GM19468 (cell line): ENCODE results near the gene SEC14L1.

Experiments
- ATAC-seq: cut with Tn5 transposase; IDR thresholded peaks from one replicate; pipeline ENCODE4 v1.9.1; 2021; ENCODE audit warnings: mild to moderate bottlenecking, moderate library complexity, moderate number of reproducible peaks; ENCODE audit not compliant: unreplicated experiment; ENCODE audit errors: extremely low read depth

The SEC14L1 gene

DNA sequence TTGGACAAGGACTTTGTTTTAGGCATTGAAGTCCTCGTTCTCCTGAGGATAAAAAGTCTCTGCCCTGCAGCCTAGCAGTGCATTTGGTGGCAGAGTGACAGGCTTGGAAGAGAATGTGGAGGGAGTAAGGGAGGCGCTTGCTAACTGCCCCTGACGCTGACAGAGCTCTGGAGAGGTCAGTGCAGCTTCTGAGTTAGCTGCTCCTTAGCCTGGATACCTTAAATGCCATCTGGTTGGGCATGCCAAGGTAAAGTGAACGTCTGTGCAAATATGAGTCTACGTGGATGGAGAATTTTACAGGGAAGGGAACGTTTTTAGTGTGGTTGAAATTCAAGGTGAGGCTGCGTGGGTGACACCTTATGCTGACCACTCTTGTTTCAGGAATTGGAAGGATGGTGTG lies 44.4 kb downstream of the SEC14L1 start:
- no peak for ATAC-seq

DNA sequence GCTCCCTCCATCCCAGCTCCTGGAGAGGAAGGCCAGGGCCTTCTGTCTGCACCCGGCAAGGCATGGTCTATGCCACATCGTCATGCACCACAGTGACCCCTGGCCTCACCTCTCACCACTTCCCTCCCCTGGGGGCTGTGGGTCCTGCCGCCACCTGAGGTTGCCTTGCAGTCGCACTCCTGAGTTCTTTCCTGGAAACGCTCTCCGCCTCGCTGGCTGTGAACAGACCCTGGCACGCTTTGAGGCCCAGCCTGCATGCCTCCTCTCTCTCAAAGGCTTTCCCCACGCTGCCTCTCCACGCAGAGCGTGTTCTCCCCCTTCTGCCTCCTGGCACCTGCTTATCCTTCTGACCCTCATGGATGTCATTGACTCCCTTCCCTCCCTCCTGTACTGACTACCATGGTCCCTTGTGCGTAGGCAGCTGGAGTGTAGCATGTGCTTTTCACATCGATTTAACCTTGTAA lies 45.4 kb downstream of the SEC14L1 start:
- no peak for ATAC-seq

DNA sequence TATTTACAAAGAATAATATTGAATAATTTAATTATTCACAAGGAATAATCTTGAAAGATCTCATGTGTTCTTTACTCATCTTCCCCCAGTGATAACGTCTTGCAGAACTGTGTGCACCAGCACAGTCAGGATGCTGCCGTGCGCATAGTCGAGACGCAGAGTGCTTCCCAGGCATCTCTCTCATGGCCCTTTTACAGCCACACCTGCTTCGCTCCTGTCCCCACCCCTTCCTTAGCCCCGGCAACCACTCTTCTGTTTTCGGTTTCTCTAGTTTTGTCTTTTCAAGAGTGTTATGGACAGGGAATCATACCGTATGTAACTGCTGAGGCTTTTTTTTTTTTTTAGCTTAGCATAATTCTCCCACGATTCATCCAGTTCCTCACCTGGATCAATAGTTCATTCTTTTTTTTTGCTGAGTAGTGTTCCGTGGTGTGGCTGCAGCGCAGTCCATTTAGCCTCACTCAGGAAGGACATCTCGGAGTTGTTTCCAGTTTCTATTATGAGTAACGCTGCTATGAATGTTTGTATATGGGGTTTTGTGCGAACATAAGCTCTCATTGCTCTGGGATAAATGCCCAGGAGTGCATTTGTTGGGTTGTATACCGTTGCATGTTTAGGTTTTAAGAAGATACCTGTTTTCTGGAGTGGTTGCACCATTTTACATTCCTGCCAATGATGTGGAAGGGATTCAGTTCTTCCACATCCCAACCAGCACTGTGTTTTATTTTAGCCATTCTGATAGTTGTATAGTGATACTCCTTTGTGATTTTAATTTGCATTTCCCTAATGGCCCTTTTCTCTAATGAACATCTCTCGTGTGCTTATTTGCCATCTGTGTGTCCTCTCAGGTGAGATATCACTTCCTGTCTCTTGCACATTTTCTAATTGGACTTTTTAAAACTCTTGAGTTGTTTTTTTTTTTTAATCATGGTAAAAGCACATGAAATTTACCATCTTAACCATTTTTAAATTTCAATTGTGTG lies 47.6 kb downstream of the SEC14L1 start:
- ATAC-seq = no peak

GRCh38 chr17:77189148-77189547 lies 48.4 kb downstream of the SEC14L1 start:
- no peak for ATAC-seq

DNA sequence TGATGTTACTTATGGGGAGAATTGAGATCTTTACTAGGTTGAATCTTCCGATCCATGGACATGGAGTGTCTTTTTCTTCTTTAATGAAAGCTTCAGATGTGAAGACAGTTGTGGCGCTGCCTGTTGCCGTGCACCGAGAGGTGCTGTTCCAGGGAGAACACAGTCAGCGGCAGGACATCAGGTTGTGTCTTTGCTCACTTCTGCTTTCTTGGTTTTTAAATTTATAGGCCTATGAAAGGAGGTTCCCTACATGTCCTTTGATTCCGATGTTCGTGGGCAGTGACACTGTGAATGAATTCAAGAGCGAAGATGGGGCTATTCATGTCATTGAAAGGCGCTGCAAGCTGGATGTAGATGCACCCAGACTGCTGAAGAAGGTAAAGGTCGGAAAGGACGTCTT lies 49.8 kb downstream of the SEC14L1 start:
- ATAC-seq = no peak

DNA sequence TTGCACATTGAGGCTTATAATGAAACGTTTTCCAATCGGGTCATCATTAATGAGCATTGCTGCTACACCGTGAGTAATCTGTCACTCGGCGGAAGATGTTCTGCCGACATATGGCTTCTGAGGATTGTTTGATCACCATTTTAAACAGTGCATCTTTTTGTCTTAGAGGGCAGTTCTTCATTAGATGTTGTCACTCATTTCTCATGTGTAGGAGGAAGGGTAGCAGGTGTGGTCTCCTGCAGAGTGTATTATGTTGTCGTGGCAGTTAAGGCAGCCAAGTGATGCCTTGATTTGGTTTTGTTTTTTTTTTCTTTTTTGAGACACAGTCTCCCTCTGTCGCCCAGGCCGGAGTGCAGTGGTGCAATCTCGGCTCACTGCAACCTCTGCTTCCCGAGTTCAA lies 50.5 kb downstream of the SEC14L1 start:
- ATAC-seq = no peak

GRCh38 chr17:77193653-77194052 lies 52.9 kb downstream of the SEC14L1 start:
- ATAC-seq = no peak

DNA sequence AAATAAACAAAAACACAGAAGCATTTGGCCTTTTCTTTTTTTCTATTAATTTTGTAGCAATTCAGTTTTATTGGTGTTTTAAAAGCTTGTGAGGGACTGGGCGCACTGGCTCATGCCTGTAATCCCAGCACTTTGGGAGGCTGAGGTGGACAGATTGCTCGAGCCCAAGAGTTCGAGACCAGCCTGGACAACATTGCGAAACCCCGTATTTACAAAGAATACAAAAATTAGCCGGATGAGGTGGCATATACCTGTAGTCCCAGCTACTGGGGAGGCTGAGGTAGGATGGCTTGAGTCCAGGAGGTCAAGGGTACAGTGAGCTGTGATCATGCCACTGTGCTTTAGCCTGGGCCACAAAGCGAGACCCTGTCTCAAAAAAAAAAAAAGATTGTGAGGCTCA lies 53.4 kb downstream of the SEC14L1 start:
- no peak for ATAC-seq

DNA sequence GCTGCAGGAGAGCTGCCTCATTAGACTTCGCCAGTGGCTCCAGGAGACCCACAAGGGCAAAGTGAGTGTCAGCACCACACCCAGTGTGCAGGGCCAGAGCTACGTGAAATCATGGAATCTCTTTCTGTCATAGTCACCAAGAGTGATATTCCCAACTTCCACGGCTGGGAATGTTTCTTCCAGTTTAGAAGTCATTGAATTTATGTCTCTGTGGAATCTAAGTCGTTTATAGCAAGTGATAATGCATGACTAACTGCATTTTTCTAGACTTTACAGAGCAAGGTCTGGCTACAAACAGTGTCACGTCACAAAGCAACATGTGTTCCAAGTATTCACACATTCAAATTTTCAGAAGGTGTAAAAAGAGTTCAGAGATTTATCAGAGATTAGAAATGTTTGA lies 55.5 kb downstream of the SEC14L1 start:
- no peak for ATAC-seq

DNA sequence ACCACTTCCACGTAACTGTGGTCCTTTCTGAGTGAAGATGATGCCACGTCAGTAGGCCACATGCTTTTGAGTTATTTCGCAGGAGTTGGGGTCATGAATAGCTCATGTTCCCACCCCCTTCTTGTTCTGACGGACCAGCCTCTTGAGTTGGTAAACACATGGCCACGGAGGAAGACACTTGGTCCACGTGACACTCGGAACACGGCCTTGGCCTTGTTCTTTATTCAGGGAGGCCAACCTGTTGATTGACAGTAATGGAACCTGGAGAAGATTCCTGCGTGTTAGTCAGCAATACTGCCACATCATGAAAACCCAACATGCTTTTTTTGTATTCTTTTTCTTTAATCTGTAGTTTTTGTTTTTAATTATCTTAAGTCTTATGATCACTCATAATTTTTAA lies 56.3 kb downstream of the SEC14L1 start:
- no peak for ATAC-seq

DNA sequence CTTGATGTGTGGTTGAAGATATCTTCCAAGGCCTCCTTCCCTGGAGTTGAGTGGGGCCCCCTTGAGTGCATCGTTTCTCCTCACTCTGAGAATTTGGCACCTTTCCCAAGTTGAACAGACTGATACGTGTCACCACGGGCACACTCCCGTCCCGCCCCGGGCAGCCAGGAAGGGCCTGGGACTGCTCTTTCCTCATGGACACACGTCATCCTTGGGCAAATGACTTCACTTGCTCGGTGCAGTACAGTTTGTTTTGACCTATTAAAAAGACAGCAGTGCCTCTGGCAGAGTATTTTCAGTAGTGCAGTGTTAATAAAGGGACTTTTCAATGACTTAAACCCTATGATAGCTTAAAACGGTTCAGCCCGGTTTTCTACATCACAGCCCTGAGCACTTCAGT lies 59.9 kb downstream of the SEC14L1 start:
- no peak for ATAC-seq

- ATAC-seq = no peak
Measured at GRCh38 chr17:77203436-77203835, 62.7 kb downstream of the SEC14L1 start.

DNA sequence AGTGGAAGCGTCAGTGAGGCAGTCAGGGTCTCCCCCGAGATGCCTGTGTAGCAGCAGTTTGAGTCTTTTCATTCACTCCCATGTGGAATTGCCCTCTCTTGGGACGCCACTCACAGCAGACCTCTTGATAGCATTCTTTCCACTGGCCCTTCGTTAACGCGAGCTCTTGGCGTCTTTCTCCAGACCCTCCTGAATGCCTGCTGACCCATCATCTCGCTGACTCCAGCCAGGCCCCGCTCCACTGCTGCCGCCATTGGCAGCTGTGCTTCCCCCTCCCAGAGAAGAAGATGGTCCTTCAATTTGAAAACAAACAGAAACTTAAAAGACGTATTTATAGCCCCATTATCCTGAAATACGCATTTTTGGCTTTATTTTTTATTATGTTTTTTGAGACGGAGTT lies 63.1 kb downstream of the SEC14L1 start:
- ATAC-seq = no peak

DNA sequence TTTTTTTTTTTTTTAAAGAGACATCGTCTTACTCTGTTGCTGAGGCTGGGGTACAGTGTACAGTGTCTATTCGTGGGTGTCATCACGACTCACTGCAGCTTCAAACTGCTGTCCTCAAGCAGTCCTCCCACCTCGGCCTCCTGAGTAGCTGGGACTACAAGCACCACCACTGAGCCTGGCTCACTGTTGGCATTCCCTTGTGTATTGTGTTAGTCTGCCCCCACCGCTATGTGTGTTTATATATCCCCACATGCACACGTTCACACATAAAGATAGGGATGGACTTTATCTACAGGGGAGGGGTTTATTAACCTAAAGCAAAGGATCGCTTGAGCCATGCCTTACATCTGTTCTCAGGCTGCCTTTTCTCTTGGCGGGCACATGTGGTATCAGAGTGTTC lies 63.8 kb downstream of the SEC14L1 start:
- ATAC-seq = no peak

DNA sequence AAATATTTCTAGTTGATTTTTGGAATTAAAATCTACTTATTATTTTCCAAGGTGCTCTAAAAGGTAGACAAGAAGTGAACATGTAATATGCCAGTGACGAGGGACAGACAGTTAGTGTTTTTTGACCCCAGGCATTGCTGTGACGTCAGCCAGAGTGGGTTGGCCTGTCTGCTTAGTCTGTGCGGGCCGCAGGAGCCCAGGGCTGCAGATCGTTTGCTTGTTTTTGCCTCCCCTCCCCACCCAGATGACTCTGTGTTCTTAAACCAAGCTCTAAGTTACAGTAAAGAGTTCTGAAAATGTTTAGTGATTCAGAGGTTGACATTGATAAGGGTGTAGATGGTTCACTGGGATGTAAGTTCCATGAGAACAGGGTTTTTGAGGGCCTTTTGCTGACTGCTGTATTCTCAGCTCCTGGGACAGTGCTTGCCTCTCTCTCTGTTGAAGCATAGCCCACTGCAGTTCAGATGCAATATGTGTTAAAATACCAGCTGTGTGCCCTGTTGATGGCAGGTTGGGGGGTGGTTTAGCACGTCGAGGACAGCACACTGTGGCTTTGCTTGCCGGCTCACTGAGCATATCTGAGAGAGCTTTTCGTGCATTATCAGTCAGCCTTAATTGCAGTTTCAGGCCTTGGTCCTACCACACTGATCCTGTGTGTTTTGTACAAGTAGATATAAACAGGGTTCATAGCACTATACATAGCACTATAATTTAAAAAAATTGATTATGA lies 64.8 kb downstream of the SEC14L1 start:
- ATAC-seq = no peak

DNA sequence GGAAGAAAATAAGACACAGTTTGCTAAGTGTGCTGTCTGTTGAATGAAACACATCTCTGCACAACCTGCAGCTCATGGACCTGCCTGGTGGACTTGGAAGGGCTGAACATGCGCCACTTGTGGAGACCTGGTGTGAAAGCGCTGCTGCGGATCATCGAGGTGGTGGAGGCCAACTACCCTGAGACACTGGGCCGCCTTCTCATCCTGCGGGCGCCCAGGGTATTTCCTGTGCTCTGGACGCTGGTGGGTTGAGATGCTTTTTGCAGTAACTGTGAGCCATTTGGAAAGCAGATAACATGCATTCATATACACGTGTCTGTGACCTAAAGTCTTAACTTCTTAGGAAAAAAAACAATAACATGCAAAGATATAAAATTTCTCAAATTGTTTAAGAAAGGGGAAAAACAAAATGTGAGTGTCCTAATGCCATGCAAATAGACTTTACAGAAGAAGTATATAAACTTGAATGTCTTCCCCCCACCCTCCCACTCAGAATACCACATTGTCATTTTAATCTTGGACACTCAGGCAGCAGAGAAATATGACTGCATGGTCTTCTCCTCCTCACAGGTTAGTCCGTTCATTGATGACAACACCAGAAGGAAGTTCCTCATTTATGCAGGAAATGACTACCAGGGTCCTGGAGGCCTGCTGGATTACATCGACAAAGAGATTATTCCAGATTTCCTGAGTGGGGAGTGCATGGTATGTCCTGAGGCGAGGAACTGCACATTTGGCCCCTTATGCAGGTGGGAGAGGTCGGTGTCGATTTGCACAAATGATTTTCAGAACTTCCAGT lies 65.6 kb downstream of the SEC14L1 start:
- no peak for ATAC-seq

GRCh38 chr17:77207689-77208216 lies 67.0 kb downstream of the SEC14L1 start:
- no peak for ATAC-seq

- ATAC-seq = no peak
Measured at GRCh38 chr17:77208217-77208808, 67.5 kb downstream of the SEC14L1 start.

DNA sequence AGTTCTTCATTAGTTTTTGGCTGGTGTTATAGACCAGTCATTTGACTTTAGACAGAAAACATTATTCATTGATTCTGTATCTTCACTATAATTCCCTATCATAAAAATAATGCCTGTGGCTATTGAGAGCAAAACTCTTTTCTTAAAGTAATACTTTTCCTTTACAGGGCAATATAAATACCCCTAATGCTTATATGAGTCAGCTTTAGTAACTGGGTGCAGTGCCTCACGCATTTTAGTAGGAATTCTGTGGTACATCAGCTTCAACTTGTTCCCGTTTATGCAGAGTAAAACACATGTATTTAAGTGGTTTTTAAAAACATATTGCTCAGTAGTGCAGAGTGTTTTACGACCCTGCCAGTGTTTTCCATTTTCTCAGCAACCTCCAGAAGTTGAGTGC lies 68.1 kb downstream of the SEC14L1 start:
- no peak for ATAC-seq

GRCh38 chr17:77209330-77209748 lies 68.6 kb downstream of the SEC14L1 start:
- no peak for ATAC-seq
